Muscle layer of colon (tissue), 2 donors: ENCODE measurements around the gene RAP1B.

Source experiments
- H3K27ac ChIP-seq: one replicate; pipeline ENCODE4 v1.7.0; 2013; ENCODE audit warnings: low read depth, mild to moderate bottlenecking, low read length, moderate library complexity
- H3K27me3 ChIP-seq, 2 donors: one replicate each; pipeline ENCODE4 v1.7.0; 2013; ENCODE audit warnings: low read length in 2 of 2, mild to moderate bottlenecking in 2 of 2; ENCODE audit not compliant: insufficient read depth in 2 of 2, control insufficient read depth in 1 of 2
- H3K36me3 ChIP-seq: one replicate; pipeline ENCODE4 v1.7.0; 2013; ENCODE audit warnings: mild to moderate bottlenecking, low read length; ENCODE audit not compliant: insufficient read depth
- H3K4me1 ChIP-seq: one replicate; pipeline ENCODE4 v1.7.0; 2013; ENCODE audit warnings: mild to moderate bottlenecking, low read length; ENCODE audit not compliant: insufficient read depth
- H3K4me3 ChIP-seq, 2 donors: one replicate each; pipeline ENCODE4 v1.7.0; 2013; ENCODE audit warnings: low read length in 2 of 2, low read depth in 1 of 2, mild to moderate bottlenecking in 1 of 2, moderate library complexity in 1 of 2
- H3K9ac ChIP-seq: one replicate; pipeline ENCODE4 v1.7.0; 2013; ENCODE audit warnings: low read length
- H3K9me3 ChIP-seq: one replicate; pipeline ENCODE4 v1.7.0; 2013; ENCODE audit warnings: mild to moderate bottlenecking, low read length
- donor health status: abdominal sarcoma.
- donor health status: Adenocarcinoma of cecum.

The RAP1B gene

GRCh38 chr12:68623059-68623458, 12.4 kb downstream of the RAP1B start:
- H3K27me3 ChIP-seq, result no peaks in the 10 kb centered on the region
- H3K9me3 ChIP-seq, result peaks cover 6% of the 10 kb centered on the region
- H3K27ac ChIP-seq, result no peak overlapping the region
- H3K4me1 ChIP-seq, result peaks cover 58% of the 10 kb centered on the region
- H3K36me3 ChIP-seq, result peaks cover 8% of the 10 kb centered on the region
- H3K9ac ChIP-seq, result no peak overlapping the region
- H3K4me3 ChIP-seq, result no peak overlapping the region

GRCh38 chr12:68623984-68624383, 13.3 kb downstream of the RAP1B start:
- Histone ChIP-seq H3K36me3 (peaks cover 11% of the 10 kb centered on the region), H3K9ac (no peak overlapping the region), H3K27me3 (no peaks in the 10 kb centered on the region), H3K27ac (no peak overlapping the region), H3K4me1 (peaks cover 48% of the 10 kb centered on the region), H3K4me3 (no peak overlapping the region), H3K9me3 (peaks cover 8% of the 10 kb centered on the region)

GRCh38 chr12:68624933-68625332, 14.2 kb downstream of the RAP1B start:
- peaks cover 8% of the 10 kb centered on the region for H3K9me3 ChIP-seq
- no peak overlapping the region for H3K27ac ChIP-seq

DNA sequence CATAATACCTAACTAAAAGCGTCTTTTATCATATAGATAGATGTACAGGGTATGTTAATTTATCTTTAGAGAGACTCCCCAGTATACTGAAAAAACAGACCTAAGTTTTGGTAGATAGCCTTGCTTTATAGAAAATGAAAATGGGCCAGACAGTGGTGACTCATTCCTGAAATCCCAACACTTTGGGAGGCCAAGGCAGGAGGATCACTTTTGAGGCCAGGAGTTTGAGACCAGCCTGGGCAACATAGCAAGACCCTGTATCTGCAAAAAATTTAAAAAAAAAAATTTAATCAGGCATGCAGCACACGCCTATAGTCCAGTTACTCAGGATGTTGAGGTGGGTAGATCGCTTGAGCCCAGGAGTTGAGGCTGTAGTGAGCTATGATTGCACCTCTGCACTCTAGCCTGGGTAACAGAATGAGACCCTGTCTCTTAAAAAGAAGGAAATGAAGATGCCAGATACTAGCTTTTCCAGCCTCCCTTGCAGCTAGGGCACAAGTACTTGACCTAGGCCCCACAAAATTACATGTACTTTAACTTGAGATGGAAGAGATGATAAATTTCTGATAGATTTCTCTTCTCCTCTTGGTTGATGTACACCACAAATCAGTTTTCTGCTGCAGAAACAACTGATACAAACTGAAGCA, 17.1 kb downstream of the RAP1B start:
- H3K9me3 ChIP-seq, result peaks cover 8% of the 10 kb centered on the region
- no peak overlapping the region for H3K9ac ChIP-seq
- no peaks in the 10 kb centered on the region for H3K27me3 ChIP-seq
- H3K4me3 ChIP-seq, result no peak overlapping the region
- H3K27ac ChIP-seq, result no peak overlapping the region
- H3K4me1 ChIP-seq, result peaks cover 15% of the 10 kb centered on the region
- peaks cover 11% of the 10 kb centered on the region for H3K36me3 ChIP-seq

More at GRCh38 chr12:68624933-68625332, 14.2 kb downstream of the RAP1B start:
- H3K4me1 ChIP-seq, result peaks cover 40% of the 10 kb centered on the region
- no peak overlapping the region for H3K4me3 ChIP-seq
- peaks cover 11% of the 10 kb centered on the region for H3K36me3 ChIP-seq
- H3K9ac ChIP-seq, result no peak overlapping the region
- H3K27me3 ChIP-seq, result no peaks in the 10 kb centered on the region

DNA sequence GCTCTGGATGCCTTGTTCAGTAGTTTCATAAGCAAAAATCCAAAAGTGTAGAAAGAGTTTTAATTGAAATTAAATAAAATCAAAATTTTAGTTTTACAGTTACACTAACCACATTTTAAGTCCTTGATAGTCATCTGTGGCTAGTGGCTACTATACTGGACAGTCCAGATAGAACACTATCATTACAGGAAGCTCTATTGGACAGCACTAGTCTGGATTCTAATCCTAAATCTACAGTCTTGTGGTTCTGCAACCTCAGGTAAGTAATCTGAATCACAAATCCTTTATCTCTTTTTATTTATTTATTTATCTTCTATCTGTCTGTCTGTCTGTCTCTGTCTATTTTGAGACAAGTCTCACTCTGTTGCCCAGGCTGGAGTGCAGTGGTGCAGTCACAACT, 18.0 kb downstream of the RAP1B start:
- Histone ChIP-seq H3K4me1 (peaks cover 10% of the 10 kb centered on the region), H3K27me3 (no peaks in the 10 kb centered on the region), H3K9ac (no peak overlapping the region), H3K36me3 (peaks cover 11% of the 10 kb centered on the region), H3K4me3 (no peak overlapping the region), H3K27ac (no peak overlapping the region), H3K9me3 (peaks cover 8% of the 10 kb centered on the region)

GRCh38 chr12:68630050-68630449, 19.4 kb downstream of the RAP1B start:
- Histone ChIP-seq H3K4me1 (peaks cover 19% of the 10 kb centered on the region), H3K27me3 (no peaks in the 10 kb centered on the region), H3K9ac (no peak overlapping the region), H3K4me3 (no peak overlapping the region), H3K9me3 (peaks cover 8% of the 10 kb centered on the region), H3K36me3 (peaks cover 11% of the 10 kb centered on the region), H3K27ac (no peak overlapping the region)

GRCh38 chr12:68630598-68630997, 19.9 kb downstream of the RAP1B start:
- Histone ChIP-seq H3K27me3 (no peaks in the 10 kb centered on the region), H3K4me3 (no peak overlapping the region), H3K27ac (no peak overlapping the region), H3K9me3 (peaks cover 8% of the 10 kb centered on the region), H3K4me1 (peaks cover 19% of the 10 kb centered on the region), H3K9ac (no peak overlapping the region), H3K36me3 (peaks cover 11% of the 10 kb centered on the region)

GRCh38 chr12:68631227-68631626, 20.5 kb downstream of the RAP1B start:
- Histone ChIP-seq H3K9ac (no peak overlapping the region), H3K4me1 (peaks cover 21% of the 10 kb centered on the region), H3K27ac (no peak overlapping the region)

DNA sequence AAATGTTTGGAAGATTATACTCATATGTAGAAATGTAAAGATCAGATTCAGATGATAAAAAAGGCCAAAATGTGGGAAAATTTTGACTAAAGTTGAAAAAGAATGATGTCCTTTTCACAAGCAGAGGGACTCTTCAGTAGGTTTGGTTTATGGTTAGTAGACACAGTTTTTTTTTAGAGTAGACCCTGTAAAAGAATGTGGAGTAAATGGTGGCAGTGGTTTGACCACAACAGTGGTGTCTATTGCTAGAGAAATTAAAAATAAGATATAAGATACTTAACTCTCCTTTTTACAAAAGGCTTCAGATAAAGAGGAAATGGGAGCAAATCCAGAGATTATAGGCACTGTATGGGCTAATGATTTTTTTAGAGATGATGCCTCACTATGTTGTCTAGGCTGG, 21.8 kb downstream of the RAP1B start:
- Histone ChIP-seq H3K27ac (no peak overlapping the region), H3K27me3 (no peaks in the 10 kb centered on the region), H3K9ac (no peak overlapping the region), H3K36me3 (peaks cover 7% of the 10 kb centered on the region), H3K4me1 (peaks cover 28% of the 10 kb centered on the region), H3K9me3 (peaks cover 7% of the 10 kb centered on the region), H3K4me3 (no peak overlapping the region)

More at GRCh38 chr12:68631227-68631626, 20.5 kb downstream of the RAP1B start:
- peaks cover 8% of the 10 kb centered on the region for H3K9me3 ChIP-seq
- no peaks in the 10 kb centered on the region for H3K27me3 ChIP-seq
- H3K36me3 ChIP-seq, result peaks cover 11% of the 10 kb centered on the region
- no peak overlapping the region for H3K4me3 ChIP-seq

GRCh38 chr12:68633614-68634558, 23.2 kb downstream of the RAP1B start:
- Histone ChIP-seq H3K27me3 (no peaks in the 10 kb centered on the region), H3K4me3 (no peak overlapping the region), H3K4me1 (peaks cover 36% of the 10 kb centered on the region), H3K9ac (no peak overlapping the region), H3K27ac (no peak overlapping the region), H3K36me3 (no peaks in the 10 kb centered on the region), H3K9me3 (no peaks in the 10 kb centered on the region)

DNA sequence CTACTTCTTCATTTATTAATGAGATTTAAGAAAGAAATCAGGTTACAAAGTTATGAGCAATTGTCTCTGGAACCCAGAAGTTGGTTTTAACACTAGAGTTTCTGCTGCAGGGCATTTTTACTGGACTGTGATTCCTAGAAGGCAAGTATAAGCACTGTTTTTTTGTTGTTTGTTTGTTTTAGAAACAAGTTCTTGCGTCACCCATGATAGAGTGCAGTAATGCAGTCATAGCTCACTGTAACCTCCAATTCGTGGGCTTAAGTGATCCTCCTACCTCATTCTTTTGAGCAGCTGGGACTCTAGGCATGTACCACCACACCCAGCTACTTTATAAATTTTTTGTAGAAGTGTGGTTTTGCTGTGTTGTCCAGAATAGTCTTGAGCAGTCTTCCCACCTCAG, 25.6 kb downstream of the RAP1B start:
- Histone ChIP-seq H3K36me3 (no peaks in the 10 kb centered on the region), H3K9ac (no peak overlapping the region), H3K4me3 (no peak overlapping the region), H3K27ac (no peak overlapping the region), H3K27me3 (no peaks in the 10 kb centered on the region), H3K9me3 (no peaks in the 10 kb centered on the region), H3K4me1 (peaks cover 47% of the 10 kb centered on the region)
